WTC11 (cell line): ENCODE measurements around the gene CAMK2D.

Experiments
- CTCF ChIP-seq: fragments of 200-600 bp; IDR thresholded peaks from 2 replicates; pipeline ENCODE4 v1.8.0; 2022; ENCODE audit warnings: antibody characterized with exemption
- E2F4 ChIP-seq: sonication (generic); formaldehyde crosslinking; IDR thresholded peaks from 2 replicates; pipeline ENCODE4 v1.8.1; 2022; ENCODE audit warnings: low read depth, mild to moderate bottlenecking, moderate library complexity, missing genetic modification reagents, borderline replicate concordance
- MLX ChIP-seq: sonication (generic); formaldehyde crosslinking; IDR thresholded peaks from 2 replicates; pipeline ENCODE4 v1.8.1; 2023; ENCODE audit warnings: mild to moderate bottlenecking, missing genetic modification reagents, moderate library complexity
- TP53 ChIP-seq: sonication (generic); formaldehyde crosslinking; IDR thresholded peaks from 2 replicates; pipeline ENCODE4 v1.8.1; 2023; ENCODE audit warnings: mild to moderate bottlenecking, missing genetic modification reagents
- ZNF317 ChIP-seq: sonication (generic); formaldehyde crosslinking; IDR thresholded peaks from 2 replicates; pipeline ENCODE4 v1.8.1; 2023; ENCODE audit warnings: low read depth, mild to moderate bottlenecking, moderate library complexity, missing genetic modification reagents, borderline replicate concordance

GRCh38 chr4:113404167-113404571 is 357.4 kb downstream of the CAMK2D start:
- TF ChIP-seq CTCF (no peak), E2F4 (CRISPR knock-in tag) (no peak), TP53 (CRISPR knock-in tag) (no peak), MLX (CRISPR knock-in tag) (no peak), ZNF317 (CRISPR knock-in tag) (no peak)
